Endothelial cell of umbilical vein (primary cell): ENCODE results near the gene LRRK1. TPM values are rescaled to one million over a fixed set of nuclear protein-coding genes. Genes with fewer than 3 reads are reported as not detected.

Experiments
- BruUV-seq: library from RNA; stranded (reverse); fragments of 400-500 nt; replicated peaks from 2 replicates; lab custom pipeline; 2021; lab: Mats Ljungman, UMichigan
- CTCF ChIA-PET: fragments of 300-600, 350-600 bp; sonication (Branson Sonifier 250); formaldehyde crosslinking; loops from one replicate; lab custom pipeline; 2021; ENCODE audit warnings: antibody characterized with exemption, inconsistent platforms; lab: Charles Lee
- POLR2A ChIA-PET: fragments of 300-600, 350-600 bp; sonication (Branson Sonifier 250); formaldehyde crosslinking; loops from one replicate; lab custom pipeline; 2021; ENCODE audit warnings: antibody characterized with exemption, inconsistent platforms; lab: Charles Lee
- DNase-seq: peaks from one replicate; pipeline ENCODE4 v3.0.0-alpha.2; 2011; ENCODE audit warnings: low read depth, low spot score
- FAIRE-seq: peaks from 2 replicates; lab custom pipeline; 2011; peaks lifted over from hg19 to GRCh38; lab: Jason Lieb, UNC
- H2AFZ ChIP-seq: 2 replicates; pipeline ENCODE4 v1.6.0; 2012; ENCODE audit warnings: low read depth, low read length, control low read depth, inconsistent platforms
- H3K27ac ChIP-seq: 2 replicates; pipeline ENCODE4 v1.5.1; 2011; ENCODE audit warnings: low read depth, mild to moderate bottlenecking, control low read depth, low read length, moderate library complexity; ENCODE audit not compliant: insufficient read depth
- H3K27me3 ChIP-seq, 2 experiments: 2 replicates each; pipeline versions ENCODE4 v1.6.0 to v1.6.1; 2011; ENCODE audit warnings: low read length in 2 of 2, mixed read lengths in 1 of 2; ENCODE audit not compliant: control insufficient read depth in 2 of 2, insufficient read depth in 2 of 2
- H3K36me3 ChIP-seq, 2 experiments: 2 replicates in 1 of 2; 3 replicates in 1 of 2; pipeline ENCODE4 v1.5.1; 2011; ENCODE audit warnings: low read length in 2 of 2, mild to moderate bottlenecking in 1 of 2, moderate library complexity in 1 of 2; ENCODE audit not compliant: control insufficient read depth in 2 of 2, insufficient read depth in 2 of 2; ENCODE audit errors: extremely low read depth in 1 of 2
- H3K4me1 ChIP-seq: 3 replicates; pipeline ENCODE4 v1.5.1; 2011; ENCODE audit warnings: mild to moderate bottlenecking, low read length; ENCODE audit not compliant: control insufficient read depth, insufficient read depth; ENCODE audit errors: extremely low read depth
- H3K4me2 ChIP-seq: 2 replicates; pipeline ENCODE4 v1.6.1; 2011; ENCODE audit warnings: low read length, control low read depth, mixed read lengths; ENCODE audit not compliant: insufficient read depth
- H3K4me3 ChIP-seq, 3 experiments: fragments of 200-600 bp in 1 of 3; sonication (generic), shearing (Covaris generic) in 1 of 3; replicated peaks in 1 of 3; 2 replicates each; pipeline ENCODE4 v1.5.1; 2011 to 2016; ENCODE audit warnings: control low read depth in 3 of 3, low read length in 3 of 3, mild to moderate bottlenecking in 2 of 3, inconsistent platforms in 1 of 3, low read depth in 1 of 3, moderate library complexity in 1 of 3; ENCODE audit not compliant: insufficient read depth in 1 of 3
- H3K79me2 ChIP-seq: 2 replicates; pipeline ENCODE4 v1.6.0; 2012; ENCODE audit warnings: low read length, inconsistent platforms; ENCODE audit not compliant: control insufficient read depth, insufficient read depth
- H3K9ac ChIP-seq: replicated peaks from 2 replicates; pipeline ENCODE3; 2011; ENCODE audit warnings: low read length, control low read depth; ENCODE audit not compliant: insufficient read depth; ENCODE audit errors: extremely low read depth
- H3K9me1 ChIP-seq: replicated peaks from 3 replicates; pipeline ENCODE4 v1.6.0; 2011; ENCODE audit warnings: mild to moderate bottlenecking, low read length; ENCODE audit not compliant: control insufficient read depth, insufficient read depth; ENCODE audit errors: extremely low read depth
- H3K9me3 ChIP-seq: replicated peaks from 2 replicates; pipeline ENCODE4 v1.5.1; 2012; ENCODE audit warnings: low read length, inconsistent platforms; ENCODE audit not compliant: control insufficient read depth, insufficient read depth
- H4K20me1 ChIP-seq: replicated peaks from 2 replicates; pipeline ENCODE3; 2011; ENCODE audit warnings: mild to moderate bottlenecking, low read length; ENCODE audit not compliant: control insufficient read depth, insufficient read depth; ENCODE audit errors: extremely low read depth
- EZH2 ChIP-seq: IDR thresholded peaks from 2 replicates; pipeline ENCODE4 v1.6.1; 2012; ENCODE audit warnings: borderline replicate concordance, low read depth, mild to moderate bottlenecking, moderate library complexity, low read length, inconsistent platforms; ENCODE audit not compliant: severe bottlenecking
- FOS ChIP-seq: IDR thresholded peaks from 2 replicates; pipeline ENCODE4 v1.6.1; 2011; ENCODE audit warnings: mild to moderate bottlenecking, low read length, moderate library complexity, borderline replicate concordance; ENCODE audit not compliant: insufficient read depth
- GATA2 ChIP-seq: IDR thresholded peaks from 2 replicates; pipeline ENCODE4 v1.7.0; 2011; ENCODE audit warnings: low read depth, mild to moderate bottlenecking, moderate library complexity, mixed read lengths, low read length; ENCODE audit not compliant: insufficient read length, insufficient read depth
- JUN ChIP-seq: IDR thresholded peaks from 2 replicates; pipeline ENCODE4 v1.6.1; 2011; ENCODE audit warnings: borderline replicate concordance, low read depth; ENCODE audit not compliant: insufficient read length, insufficient read depth
- MAX ChIP-seq: IDR thresholded peaks from 2 replicates; pipeline ENCODE4 v1.6.1; 2011; ENCODE audit not compliant: insufficient read depth, insufficient read length
- MYC ChIP-seq: IDR thresholded peaks from one replicate; pipeline ENCODE4 v1.6.1; 2011; ENCODE audit warnings: mild to moderate bottlenecking, low read depth, low read length
- POLR2A ChIP-seq: IDR thresholded peaks from 2 replicates; pipeline ENCODE4 v1.6.1; 2012; ENCODE audit warnings: low read depth, mild to moderate bottlenecking, control low read depth, low read length
- POLR2AphosphoS5 ChIP-seq: IDR thresholded peaks from 2 replicates; pipeline ENCODE4 v1.6.1; 2012; ENCODE audit warnings: low read depth, mild to moderate bottlenecking, control low read depth, low read length, moderate library complexity; ENCODE audit not compliant: insufficient read depth
- dilution Hi-C: fragments of 300-500 bp; cut with MboI; formaldehyde crosslinking; loops from one replicate; pipeline ENCODE4 v1.15.0; 2019; ENCODE audit warnings: low sequenced_read_pairs; ENCODE audit not compliant: extremely low pct_ligation_motif_present
- intact Hi-C: fragments of 100-400 bp; cut with micrococcal nuclease; formaldehyde crosslinking; loops from one replicate; pipeline ENCODE4 v1.10.0; 2022
- polyA plus RNA-seq, 4 experiments: library from polyadenylated mRNA; depleted of rRNA in 3 of 4; stranded (reverse) in 3 of 4; unstranded in 1 of 4; fragments of >200 nt; gene quantifications; 2 replicates each; pipeline versions ENCODE4 v1.2.1 to v1.2.3, GENCODE V29; 2011 to 2012; ENCODE audit warnings: missing spikeins in 1 of 4
- total RNA-seq: library from RNA; stranded (reverse); gene quantifications from 2 replicates; pipeline ENCODE4 v1.2.3, GENCODE V29; 2021
- TF ChIP-seq, protein P1 (sequence below), 2 donors: IDR thresholded peaks; 1 replicate in 1 of 2; 2 replicates in 1 of 2; pipeline ENCODE4 v1.5.1; 2011; ENCODE audit warnings: low read length in 2 of 2, mild to moderate bottlenecking in 2 of 2, moderate library complexity in 2 of 2, control low read depth in 1 of 2, inconsistent platforms in 1 of 2, low read depth in 1 of 2; ENCODE audit not compliant: insufficient read depth in 1 of 2; ENCODE audit errors: extremely low read depth in 1 of 2

LRRK1 gene
- total and polyA plus RNA-seq, 2 donors (not counting 3 experiments of a cell fraction or from before 2014, with no cell fraction given) = 11.0 to 22.1 TPM

GRCh38 chr15:101063212-101063611, 144.1 kb downstream of the LRRK1 start:
- no peaks in the 10 kb centered on the region for H3K79me2 ChIP-seq
- intact Hi-C loops = no loop called here
- no peaks in the 10 kb centered on the region for H3K4me1 ChIP-seq
- no peak for FAIRE-seq
- DNase-seq = no peak
- peaks cover 0 to 14% of the 10 kb centered on the region in 2 experiments for H3K36me3 ChIP-seq
- no peaks in the 10 kb centered on the region for H4K20me1 ChIP-seq
- POLR2A ChIA-PET = no interaction called here
- CTCF ChIA-PET = interaction anchor here (0.7 kb wide), 1 partner anchor 195 kb away, joined by 3 read pairs; no protein-coding TSS in a partner anchor
- H3K9me1 ChIP-seq = no peaks in the 10 kb centered on the region
- H3K27me3 ChIP-seq = no peaks in the 10 kb centered on the region
- H3K27ac ChIP-seq = no peak overlapping the region
- H2AFZ ChIP-seq = no peak overlapping the region
- H3K4me2 ChIP-seq = no peak overlapping the region
- dilution Hi-C loops = no loop called here
- BruUV-seq = no TSS peak
- H3K9ac ChIP-seq = no peak overlapping the region
- H3K9me3 ChIP-seq = no peaks in the 10 kb centered on the region
- H3K4me3 ChIP-seq = no peak overlapping the region
- TF ChIP-seq JUN = no peak
- no peak for TF ChIP-seq EZH2
- no peak for TF ChIP-seq MYC
- TF ChIP-seq FOS = no peak
- TF ChIP-seq MAX = no peak
- no peak for TF ChIP-seq POLR2AphosphoS5
- no peak for TF ChIP-seq GATA2
- TF ChIP-seq, protein P1, sequence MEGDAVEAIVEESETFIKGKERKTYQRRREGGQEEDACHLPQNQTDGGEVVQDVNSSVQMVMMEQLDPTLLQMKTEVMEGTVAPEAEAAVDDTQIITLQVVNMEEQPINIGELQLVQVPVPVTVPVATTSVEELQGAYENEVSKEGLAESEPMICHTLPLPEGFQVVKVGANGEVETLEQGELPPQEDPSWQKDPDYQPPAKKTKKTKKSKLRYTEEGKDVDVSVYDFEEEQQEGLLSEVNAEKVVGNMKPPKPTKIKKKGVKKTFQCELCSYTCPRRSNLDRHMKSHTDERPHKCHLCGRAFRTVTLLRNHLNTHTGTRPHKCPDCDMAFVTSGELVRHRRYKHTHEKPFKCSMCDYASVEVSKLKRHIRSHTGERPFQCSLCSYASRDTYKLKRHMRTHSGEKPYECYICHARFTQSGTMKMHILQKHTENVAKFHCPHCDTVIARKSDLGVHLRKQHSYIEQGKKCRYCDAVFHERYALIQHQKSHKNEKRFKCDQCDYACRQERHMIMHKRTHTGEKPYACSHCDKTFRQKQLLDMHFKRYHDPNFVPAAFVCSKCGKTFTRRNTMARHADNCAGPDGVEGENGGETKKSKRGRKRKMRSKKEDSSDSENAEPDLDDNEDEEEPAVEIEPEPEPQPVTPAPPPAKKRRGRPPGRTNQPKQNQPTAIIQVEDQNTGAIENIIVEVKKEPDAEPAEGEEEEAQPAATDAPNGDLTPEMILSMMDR (IDR thresholded peaks at IDR 0.05; ENCODE audit: extremely low read depth in 1 of 2, insufficient read depth in 1 of 2, low read depth in 1 of 2, low read length in 2 of 2) = no peak
- TF ChIP-seq POLR2A = no peak
